Smooth muscle cell of the coronary artery (primary cell): ENCODE results near the gene CD320. TPM values are rescaled to one million over a fixed set of nuclear protein-coding genes. Genes with fewer than 3 reads are reported as not detected.

Experiments used
- total RNA-seq: library from RNA; depleted of rRNA; stranded (reverse); fragments of >200 nt; gene quantifications from 2 replicates; pipeline ENCODE4 v1.2.3, GENCODE V29; 2014; ENCODE audit warnings: low replicate concordance

Gene CD320
- 9.0 and 30.7 TPM in 2 replicates for total RNA-seq

GRCh38 chr19:8307965-8308866 lies at the start of gene CD320:
Gene CD320 (minus strand): TSS chr19:8308358. CDS start chr19:8308290, 68 bp downstream.

DNA sequence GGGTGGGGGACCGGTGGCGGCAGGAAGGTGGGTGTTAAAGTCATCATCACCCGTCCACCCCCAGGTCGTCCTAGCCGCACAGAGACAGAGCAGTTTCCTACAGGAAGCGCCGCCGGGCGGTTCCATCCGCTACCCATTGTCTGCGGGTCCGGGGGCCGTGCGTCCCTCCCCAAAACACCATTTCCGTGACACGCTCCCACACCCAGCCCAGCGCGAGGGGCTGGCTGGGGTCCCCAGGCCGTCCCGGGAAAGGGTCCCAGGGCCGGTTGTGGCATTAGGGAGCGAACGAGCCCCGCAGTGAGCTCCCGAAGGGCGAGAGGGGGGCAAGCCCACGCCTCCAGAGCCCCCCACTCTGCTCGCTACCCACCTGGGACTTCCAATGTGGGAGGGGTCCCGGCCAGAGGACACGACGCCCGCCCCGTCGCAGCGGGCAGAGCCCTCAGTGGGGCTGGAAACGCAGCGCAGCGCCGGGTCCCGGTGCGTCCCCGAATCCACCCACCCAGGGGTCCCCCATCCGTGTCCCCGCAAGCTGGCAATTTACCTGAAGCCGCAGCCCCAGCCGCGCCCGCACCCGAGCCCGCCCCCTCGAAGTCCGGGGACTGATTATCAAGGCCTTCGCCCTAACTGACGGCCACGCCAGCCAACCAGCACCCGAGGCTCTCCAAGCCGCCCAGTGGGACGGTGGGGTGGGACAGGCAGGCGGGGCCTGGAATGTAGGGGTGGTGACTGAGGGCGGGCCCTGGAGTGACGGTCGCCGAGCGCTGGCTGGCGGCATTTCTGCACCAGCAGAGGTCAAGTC lies 34.7 kb upstream of the CD320 start, which contains the start of gene KANK3:
KANK3 (minus strand) TSS at position 579 of the 799 bp plus-strand sequence. CDS start 5,434 bp downstream, outside the sequence.

GRCh38 chr19:8321067-8321985 lies 13.2 kb upstream of the CD320 start, which contains the start of the genes NDUFA7 and RPS28:
Gene NDUFA7 (minus strand): TSS chr19:8321375. CDS start chr19:8321358, 17 bp downstream.
Gene RPS28 (plus strand): TSS chr19:8321496. CDS start chr19:8321531, 35 bp downstream.

Other genes with a start within 250 kb of the CD320 start
- gene FBN3, start 158.8 kb downstream of the CD320 start, total RNA-seq = not detected in 2 replicates
- 2.3 and 31.4 TPM in 2 replicates for gene CERS4, start 99.0 kb downstream of the CD320 start, total RNA-seq
- 19.4 and 52.7 TPM in 2 replicates for gene NDUFA7, start 13.0 kb upstream of the CD320 start, total RNA-seq
- 644 and 1,293 TPM in 2 replicates for gene RPS28, start 13.1 kb upstream of the CD320 start, total RNA-seq
- 0.23 and 0.30 TPM in 2 replicates for gene KANK3, start 34.9 kb upstream of the CD320 start, total RNA-seq
- gene ANGPTL4, start 55.8 kb upstream of the CD320 start, total RNA-seq = 2.0 and 7.4 TPM in 2 replicates
- 59.2 and 76.3 TPM in 2 replicates for gene RAB11B, start 82.0 kb upstream of the CD320 start, total RNA-seq
- 86.8 and 95.1 TPM in 2 replicates for gene MARCHF2, start 104.9 kb upstream of the CD320 start, total RNA-seq
- 40.4 and 62.5 TPM in 2 replicates for gene HNRNPM, start 136.6 kb upstream of the CD320 start, total RNA-seq
- gene PRAM1, start 194.3 kb upstream of the CD320 start, total RNA-seq = not detected in 2 replicates
- 2.2 and 4.8 TPM in 2 replicates for gene ZNF414, start 205.8 kb upstream of the CD320 start, total RNA-seq